Measurements from ENCODE around the gene TMEM131.
"Not testable (repeated sequence)": the region's sequence is repeated elsewhere in the genome, so short reads cannot be mapped to it uniquely, and the experiment has no call there.

The TMEM131 gene

GRCh38 chr2:97953853-97954252, 41.9 kb downstream of the TMEM131 start:
- DNase-seq = no peak

GRCh38 chr2:97952357-97952756, 43.4 kb downstream of the TMEM131 start:
- no peak for DNase-seq

DNA sequence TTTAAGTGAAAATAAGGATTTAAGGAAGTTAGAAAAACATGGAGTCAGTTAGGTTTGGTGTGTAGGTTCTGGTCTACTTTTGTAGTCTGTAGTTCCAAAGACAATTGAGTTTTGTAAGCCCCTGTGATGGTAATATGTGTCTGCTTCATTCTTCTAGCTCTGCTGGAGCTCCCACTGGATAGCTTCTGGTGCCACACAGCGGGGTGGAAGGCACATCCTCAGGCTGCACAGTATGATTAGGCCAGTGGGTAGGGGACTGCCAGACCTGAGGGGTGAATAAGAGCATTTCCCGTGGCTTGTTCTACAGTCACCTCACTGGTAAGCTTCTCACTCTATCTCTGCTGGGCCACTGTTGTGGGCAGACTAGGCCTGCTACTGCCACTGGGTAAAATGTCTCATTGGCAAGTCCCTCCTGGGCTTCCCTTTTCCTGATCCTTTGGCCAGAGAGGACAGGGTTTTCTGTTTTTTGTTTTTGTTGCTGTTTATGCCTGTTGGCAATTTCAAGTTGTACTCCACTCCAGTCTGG, 44.5 kb downstream of the TMEM131 start:
- no peak for DNase-seq

DNA sequence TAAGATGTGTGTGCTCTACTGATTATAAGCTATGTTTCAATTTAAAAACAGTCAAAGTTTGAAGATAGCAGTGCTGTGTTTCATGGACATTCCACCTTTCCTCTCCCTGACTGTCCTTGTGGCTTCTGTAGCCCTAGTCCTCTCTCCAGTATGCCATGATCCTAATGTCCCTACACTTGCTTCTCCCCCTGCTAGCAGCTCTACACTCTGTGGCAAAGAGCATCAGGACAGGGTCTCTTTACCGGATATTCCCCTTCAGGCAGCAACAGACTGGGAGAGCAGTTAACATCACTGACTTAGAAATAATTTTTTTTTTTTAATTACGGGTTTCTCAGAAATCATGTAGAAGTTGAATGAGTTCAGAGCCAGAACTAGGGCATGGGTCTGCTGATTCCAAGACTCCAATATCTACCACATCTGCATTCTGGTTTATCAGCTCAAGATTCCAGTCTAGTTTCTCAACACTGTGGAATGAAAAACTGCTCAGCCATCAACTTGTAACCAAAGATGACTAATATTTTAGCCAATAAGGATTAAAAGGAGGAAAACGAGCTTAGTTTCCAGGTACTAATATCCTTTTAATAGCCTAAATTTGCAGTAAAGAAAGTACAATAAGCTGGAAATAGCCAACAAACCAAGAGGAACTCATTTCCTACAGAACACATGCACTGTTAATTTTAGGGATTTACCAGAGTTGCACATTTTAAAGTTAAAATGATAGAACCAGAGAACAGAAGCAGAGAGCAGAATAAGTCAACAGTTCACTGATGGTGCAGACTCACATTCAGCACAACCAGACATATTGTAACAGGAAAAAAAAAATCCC, 45.2 kb downstream of the TMEM131 start:
- no peak for DNase-seq

DNA sequence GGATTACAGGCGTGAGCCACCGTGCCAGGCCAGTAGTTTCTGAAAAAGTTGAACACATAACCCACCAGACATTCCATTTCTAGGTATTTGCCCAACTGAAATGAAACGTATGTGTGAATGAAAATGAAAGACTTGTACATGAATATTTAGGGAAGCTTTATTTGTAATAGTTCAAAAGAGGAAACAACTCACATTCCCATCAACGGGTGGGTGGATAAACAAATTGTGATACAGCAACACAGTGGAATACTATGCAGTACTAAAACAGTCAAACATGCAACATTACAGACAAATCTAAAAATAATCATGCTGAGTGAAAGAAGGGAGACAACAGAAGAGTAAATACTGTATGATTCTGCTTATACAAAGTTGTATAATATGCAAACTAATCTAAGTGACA, 46.8 kb downstream of the TMEM131 start:
- DNase-seq = no peak

DNA sequence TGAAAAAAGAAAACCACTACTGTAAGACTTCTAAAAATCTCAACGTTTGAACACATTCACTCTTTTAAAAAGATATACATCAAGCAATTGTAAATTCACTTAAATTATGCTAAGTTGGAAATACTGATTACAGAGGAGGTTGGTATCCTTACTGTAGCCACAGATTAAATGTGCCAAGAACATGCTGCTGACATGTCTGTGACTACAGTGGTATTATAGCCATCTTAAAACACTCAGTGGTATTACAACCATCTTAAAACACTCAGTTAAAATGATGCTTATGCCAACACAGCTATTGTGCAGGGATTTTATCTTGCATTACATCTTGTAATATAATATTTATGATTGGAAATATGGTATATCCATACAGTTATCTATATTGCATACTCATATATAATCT, 50.0 kb downstream of the TMEM131 start:
- no peak for DNase-seq

- no peak for DNase-seq
Observed at GRCh38 chr2:97936881-97937280, 58.9 kb downstream of the TMEM131 start.

DNA sequence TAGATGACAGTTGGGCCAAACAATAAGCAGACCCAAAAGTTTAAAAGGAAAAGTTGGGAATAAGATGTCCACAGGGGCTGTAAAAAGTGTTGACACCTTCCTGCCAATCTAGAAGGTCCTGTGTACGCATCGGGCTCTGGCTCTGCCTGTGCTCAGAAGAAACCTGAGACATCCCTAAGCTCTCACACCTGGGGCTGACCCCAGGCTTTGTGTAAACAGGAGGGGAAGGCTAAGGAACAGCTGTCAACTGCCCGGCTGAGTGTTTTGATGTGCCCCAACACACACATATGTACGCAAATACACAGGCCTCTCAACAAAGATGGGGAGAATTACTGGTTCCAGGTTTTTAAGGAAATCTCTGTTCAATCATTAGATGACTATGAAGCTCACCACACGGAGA, 59.5 kb downstream of the TMEM131 start:
- DNase-seq = peak; percentile 75

DNA sequence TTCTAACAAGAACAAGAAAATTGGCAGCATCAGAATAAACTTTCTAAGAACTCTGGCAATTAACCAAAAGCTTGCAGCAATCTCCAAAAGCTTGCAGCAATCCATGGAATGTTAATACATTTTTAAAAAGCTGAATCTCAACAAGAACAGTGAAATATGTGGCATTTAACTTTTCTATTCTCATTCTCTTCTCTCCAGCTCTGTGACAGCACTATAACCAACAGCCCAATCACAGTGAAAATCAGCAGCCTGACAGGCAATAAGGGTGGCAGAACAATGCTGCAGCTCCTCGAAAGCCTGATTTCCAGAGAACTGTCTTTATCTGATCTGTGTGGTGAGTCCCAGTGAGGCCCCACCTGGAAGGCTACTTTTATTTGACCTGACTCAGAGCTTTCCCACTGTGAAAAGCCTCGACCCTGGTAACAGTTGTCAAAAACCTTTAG, 60.0 kb downstream of the TMEM131 start:
- DNase-seq = no peak

DNA sequence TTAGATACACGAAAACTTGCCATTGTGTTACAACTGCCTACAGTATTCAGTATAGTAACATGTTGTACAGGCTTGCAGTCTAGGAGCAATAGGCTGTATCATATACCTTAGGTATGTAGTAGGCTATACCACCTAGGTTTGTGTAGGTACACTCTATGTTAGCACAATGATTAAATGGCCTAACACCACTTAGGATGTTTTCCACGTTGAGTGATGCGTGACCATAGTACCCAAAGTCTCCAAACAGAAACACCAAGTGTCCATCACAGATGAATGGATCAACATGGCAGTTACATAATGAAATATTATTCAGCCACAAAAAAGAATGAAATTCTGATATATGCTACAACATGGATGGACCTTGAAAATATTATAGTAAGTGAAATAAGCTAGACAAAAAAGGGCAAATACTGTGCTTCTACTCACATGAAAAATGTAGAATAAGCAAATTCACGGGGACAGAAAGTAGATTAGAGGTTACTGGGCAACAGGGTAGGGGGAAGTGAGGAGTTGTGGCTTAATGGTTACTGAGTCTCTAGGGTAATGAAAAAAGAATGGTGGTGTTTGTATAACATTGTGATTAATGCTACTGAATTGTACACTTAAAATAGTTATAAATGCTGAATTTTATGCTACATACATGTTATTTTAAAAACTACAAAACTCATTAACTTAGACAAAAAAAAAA, 62.6 kb downstream of the TMEM131 start:
- DNase-seq = no peak

- DNase-seq = no peak
Observed at GRCh38 chr2:97931858-97932225, 63.9 kb downstream of the TMEM131 start.

- DNase-seq = no peak
Observed at GRCh38 chr2:97931118-97931857, 64.5 kb downstream of the TMEM131 start.

DNA sequence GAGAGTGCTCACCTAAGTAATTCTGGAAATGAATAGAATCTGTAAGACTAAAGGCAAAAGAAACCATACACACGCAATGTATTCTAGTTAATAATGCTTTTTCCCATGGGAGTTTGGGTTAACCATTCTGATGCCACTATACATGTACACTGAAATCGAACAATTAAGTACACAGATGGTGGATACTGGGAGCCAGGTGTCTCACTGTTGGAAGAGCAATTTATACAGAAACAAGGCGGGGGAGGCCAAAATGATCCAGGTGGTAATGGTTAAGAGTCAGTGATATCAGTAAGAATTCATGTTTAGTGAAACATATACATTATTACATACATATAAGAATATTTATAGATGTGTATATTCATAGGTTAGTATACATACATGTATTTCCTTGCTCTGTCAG, 67.2 kb downstream of the TMEM131 start:
- DNase-seq = no peak

- DNase-seq = no peak
Observed at GRCh38 chr2:97926946-97927345, 68.8 kb downstream of the TMEM131 start.

DNA sequence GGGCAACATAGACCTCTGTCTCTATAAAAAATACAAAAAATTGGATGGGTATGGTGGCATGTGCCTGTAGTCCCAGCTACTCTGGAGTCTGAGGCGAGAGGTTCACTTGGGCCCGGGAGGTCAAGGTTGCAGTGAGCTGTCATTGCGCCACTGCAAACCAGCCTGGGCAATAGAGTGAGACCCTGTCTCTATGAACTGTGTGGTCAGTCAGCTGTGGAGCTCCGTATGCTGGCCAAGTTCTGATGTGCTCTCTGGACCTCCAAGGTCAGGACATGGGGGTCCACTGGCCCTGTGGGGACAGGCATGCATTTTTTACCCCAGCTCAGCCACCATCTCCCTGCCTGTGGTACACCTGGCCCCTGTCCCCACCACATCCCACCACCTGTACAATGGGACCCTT, 71.6 kb downstream of the TMEM131 start:
- DNase-seq = no peak

GRCh38 chr2:97919858-97920257, 75.9 kb downstream of the TMEM131 start:
- no peak for DNase-seq

DNA sequence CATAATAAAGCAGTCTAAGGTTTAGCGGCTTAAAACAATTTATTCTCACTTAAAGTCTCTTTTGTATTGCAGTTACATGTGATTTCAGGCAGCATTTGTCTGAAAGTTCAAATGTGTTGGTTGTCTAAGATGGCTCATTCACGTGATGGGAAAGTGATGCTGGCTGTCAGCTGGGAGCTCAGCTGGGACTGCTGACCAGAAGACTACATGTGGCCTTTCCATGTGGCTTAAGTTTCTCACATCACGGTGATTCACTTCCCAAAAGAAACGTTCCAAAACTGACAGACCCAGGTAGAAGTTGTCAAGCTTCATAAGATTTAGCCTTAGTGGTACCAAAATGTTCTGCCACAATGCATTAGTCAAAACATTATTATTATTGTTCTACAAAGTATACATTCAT, 76.9 kb downstream of the TMEM131 start:
- no peak for DNase-seq

DNA sequence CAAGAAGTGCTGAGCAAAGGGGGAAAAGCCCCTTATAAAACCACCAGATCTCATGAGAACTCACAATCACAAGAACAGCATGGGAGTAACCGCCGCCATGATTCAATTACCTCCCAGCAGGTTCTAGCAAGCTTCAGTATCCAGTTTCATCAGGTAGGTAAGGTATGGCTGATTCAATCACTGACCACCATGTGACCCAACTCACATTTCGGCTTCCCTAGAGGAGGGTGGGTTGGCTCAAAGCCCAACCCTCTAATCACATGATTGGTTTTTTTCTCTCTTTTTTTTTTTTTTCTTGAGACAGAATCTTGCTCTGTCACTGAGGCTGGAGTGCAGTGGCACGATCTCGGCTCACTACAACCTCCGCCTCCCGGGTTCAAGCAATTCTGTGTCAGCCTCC, 78.1 kb downstream of the TMEM131 start:
- not testable (repeated sequence) for DNase-seq

DNA sequence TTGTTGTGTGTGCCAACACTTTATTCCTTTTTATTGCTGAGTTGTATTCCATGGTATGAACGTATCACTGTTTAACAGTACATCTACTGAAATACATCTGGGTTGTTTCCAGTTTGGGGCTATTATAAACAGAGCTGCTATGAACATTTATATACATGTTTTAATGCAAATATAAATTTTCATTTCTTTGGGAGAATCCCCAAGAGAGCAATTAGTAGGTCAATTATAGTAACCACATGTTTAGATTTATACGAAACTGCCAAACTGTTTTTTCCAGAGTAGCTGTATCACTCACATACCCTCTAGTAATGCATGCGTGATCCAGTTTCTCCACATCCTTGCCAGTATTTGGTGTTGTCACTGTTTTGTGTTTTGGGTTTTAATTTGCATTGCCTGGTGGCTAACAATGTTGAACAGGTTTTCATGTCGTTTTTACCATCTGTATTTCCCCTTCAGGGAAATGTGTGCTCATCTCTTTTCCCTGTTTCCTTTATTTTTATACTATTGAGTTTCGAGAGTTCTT, 81.0 kb downstream of the TMEM131 start:
- DNase-seq = no peak

- DNase-seq = no peak
Observed at GRCh38 chr2:97913846-97914245, 81.9 kb downstream of the TMEM131 start.

DNA sequence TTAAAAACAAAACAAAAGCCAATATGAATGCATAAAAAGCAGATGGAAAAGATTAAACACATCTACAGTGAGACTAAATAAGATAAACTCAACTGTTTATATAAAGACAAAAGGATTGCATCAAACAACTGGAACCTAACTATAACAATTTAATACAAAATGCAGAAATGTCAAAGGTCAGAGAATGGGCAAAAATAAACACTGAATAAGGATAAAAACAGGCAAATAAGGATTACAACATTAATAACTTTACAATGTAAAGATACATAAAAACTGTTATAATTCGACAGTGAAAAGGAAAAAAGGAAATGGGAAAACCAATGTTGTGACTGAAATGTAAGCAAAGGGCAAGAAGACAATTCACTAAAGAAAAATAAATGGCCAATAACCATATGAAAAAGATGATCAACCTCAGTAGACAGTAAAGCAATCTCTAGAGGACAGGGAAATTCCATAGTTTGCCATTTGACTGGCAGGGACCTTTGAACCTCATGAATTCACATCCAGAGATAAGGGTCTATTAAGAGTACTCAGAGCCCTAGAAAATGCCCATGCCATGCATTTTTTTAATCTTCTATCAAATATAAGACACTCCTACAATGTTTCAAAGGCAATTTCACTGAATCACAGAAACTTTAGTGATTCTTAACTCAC, 83.7 kb downstream of the TMEM131 start:
- no peak for DNase-seq

- DNase-seq = no peak
Observed at GRCh38 chr2:97911206-97911921, 84.4 kb downstream of the TMEM131 start.

Data from NCI-H1092 (cell line).